GM04503 (cell line): ENCODE results near the gene MIS12.
A peak's percentile ranks its signal among the peaks of the same experiment; 100 is the strongest.

Experiments used
- DNase-seq: peaks from one replicate; pipeline ENCODE4 v3.0.0-alpha.2; 2012; ENCODE audit warnings: low read depth

MIS12 gene, protein sequence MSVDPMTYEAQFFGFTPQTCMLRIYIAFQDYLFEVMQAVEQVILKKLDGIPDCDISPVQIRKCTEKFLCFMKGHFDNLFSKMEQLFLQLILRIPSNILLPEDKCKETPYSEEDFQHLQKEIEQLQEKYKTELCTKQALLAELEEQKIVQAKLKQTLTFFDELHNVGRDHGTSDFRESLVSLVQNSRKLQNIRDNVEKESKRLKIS

DNA sequence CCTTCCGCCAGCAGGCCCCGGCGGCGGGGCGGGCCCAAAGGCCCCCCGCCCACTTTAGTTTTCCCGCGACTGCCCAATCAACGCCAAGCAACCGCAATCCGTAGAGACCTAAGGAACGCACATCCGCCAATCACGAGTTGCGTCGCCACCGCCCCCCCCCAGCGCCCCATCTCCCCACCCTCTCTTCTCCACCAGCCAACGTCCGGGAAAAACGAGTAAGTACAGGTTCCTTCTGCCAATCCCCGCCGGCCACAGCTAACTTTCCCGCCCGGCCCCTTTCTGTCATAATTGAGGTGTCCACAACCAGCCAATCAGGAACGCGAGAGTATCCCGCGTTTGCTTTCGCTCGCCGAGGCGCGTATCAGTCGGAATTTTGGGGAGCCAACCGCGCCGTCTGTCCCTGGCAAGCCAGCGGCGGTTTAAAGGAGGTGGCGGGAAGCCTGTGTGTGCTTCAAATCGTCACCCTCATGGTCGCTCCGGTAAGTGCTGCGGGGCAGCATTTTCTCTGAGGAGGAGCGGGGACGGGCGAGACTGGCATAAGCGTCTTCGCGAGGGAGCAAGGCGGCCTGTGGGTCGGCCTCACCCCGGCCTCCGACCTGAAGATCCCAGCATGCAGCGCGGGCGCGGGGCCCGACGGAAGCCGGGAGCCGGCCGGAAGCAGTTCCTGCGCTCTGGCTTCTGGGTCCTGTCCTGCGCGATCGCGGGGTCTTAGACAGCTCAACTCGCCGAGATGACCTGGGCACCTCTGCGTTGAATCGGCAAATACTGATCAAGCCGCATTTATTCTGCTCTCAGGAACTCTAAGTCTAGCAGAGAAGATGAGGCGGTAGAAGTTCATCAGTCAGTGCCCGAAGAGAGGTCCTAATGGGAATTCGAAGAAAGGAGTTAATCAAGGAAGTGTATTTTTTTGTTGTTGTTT lies at the start of gene MIS12:
TSS of gene MIS12 (plus strand) at position 361 of the 919 bp plus-strand sequence. CDS start 2,297 bp downstream, outside the sequence.
- DNase-seq = peak; percentile 95

DNA sequence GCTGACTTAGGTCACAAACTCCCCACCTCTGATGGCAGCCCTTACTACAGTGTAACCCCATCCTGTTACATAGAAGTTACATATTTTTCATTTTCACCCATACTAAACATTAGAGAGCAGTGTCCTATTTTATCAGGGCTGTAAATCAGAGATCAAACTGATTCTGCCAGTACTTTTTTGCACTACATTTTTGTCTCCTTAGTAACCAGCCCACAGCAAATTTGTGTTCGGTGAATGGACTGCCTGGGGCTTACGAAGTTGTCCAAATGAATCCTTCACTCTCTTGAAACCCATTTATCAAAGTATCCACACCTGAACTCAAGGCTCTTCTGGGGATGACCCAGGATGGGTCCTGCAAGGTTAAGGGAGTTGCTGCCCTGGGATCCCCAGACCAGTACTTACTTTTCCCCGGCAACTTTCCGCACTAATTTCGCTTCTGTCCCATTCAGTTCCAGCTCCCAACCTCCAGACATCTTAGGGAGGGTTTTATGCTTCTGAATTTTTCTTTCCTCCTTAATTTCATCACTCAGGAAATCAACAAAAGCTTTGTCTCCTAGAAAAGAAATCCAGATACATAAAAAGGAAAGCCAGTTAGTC lies 48.5 kb upstream of the MIS12 start:
- DNase-seq = no peak

DNA sequence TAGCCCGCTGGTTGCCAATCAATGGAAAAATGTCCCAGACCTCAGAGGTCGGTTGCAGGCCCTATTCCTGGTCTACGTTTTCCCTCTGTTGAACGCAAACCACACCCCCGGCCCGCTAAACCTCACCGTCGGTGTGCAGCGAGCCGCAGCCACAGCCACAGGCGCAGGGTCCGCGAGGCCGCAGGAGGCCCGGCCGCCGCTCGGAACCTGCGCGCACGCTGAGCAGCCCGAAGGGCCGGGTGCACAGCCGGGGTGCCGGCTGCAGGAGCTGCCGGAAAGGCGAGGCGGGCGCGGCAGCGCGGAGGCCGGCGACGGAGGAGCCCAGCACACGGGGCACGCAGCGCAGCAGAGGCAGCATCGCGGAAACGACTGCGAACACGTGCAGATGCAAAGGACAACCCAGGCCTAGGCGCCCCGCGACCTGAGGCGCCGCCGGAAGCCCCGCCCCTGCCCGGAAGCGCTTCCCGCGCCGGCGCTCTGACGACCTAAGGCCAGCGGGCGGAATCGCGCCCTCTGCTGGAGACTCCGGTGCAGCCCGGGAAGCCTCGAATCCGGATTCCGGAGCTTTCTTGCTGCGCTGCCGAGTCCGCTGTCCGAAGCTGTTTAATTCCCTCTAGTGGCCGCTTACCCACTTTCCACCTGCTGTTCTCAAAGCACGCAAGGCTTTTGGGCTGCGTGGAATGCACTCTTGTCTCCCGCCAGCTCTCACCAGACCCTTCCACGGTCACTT lies 47.5 kb upstream of the MIS12 start, which contains the start of gene C1QBP:
TSS of gene C1QBP (minus strand) at position 440 of the 730 bp plus-strand sequence. CDS start at position 358, 82 bp downstream.
- DNase-seq = peak; percentile 45

DNA sequence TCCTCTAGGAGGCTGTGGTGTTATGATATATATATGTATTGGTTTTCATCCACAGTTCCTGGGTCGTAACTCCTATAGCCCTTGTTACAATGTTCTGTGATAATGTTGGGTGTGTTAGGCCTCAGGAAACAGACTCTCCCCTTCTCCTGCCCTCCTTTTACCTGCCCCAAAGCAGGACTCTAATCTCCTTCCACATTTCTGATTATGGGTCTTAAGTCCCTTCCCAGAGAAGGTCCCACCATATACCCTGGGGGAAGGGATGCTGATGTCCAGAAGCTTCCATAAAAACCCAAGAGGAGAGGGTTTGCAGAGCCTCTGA lies 47.0 kb upstream of the MIS12 start:
- DNase-seq = no peak

DNA sequence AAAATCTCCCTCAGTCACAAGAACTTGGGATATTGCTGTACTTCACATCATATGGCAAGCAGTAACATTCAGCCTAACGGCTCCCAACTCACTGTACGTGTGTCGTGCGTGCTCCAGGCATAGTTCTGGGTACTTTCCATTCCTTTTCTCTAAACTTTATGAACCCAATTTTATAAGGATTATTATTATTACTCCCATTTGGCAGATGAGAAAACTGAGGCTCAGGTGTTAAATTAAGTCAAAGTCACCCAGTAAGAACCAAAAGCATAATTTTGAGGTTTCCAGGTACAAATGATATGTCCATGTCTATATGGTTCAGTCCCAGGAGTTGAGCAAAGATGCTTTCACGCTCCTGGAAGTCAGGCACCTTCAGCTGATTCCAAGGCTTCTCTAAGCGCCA lies 42.6 kb upstream of the MIS12 start:
- DNase-seq = no peak

DNA sequence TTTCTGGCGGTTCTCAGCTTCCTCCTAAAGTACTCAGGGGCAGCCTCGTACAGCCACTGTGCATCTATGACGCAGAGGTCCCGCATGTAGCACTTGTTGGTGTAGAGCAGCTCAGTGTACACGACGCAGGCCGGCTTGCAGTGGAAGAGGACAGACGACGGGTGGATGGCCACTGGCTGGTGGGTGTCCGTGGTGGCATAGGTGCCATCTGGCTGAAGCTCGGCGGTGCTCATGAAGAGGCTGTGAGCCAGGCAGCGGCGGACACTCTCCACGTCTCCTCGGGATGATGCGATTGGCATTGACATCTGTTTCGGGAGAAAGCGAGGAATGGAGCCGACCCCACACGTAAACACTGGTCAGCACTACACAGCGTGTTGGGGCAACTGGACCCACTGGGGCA lies 42.2 kb upstream of the MIS12 start:
- DNase-seq = no peak

DNA sequence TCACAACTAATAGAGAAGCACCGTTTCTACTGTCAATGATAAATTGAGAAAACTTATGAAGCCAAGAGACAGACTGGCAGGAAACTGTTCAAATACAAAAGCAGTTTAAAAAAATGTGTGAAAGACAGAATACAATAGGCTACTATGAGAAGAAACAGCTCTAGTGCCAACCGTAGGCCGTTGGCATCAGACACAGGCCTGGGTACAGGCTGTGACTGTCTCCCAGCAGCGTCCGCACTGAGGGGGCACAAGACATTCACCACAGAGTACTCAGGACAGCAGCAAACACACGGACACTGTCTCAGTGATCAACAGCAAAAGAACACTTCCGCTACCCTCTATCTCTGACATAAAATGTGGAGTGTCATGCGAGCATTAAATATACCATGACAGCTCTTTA lies 39.6 kb upstream of the MIS12 start:
- DNase-seq = no peak

DNA sequence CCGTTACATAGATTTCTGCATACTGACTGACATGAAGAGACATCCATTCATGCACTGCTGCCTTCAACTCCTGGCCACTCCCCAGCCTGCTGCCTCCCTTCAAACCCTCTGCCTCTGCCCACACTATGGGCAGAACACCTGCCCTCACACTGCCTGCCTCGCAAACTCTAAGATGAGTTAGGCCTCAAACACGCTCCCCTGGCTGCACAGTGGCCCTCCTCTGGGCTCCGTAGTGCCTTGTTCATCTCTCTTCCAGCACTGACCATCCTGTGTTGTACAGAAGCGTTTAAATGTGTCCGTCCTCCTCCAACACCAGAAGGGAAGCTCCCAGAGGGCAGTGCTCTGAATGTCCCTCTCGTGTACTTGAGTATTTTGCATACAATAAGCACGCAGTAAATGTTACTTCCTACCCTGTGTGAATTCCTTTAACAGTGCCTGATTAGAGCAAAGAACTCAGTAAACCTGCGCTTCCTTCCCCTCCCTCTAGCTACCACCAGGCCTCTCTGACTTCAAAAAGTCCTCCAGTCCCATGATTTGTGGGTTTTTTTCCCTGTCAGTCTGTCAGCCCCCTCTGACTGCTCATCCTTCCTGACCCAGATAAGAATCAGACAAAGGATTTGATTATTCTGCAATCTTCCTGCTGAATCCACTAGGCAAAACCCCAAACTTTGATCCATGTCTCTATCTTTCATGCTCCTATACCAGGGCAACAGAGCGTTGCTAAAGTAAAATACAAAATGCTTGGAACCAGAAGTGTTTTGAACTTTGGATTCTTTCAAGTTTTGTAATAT lies 21.5 kb upstream of the MIS12 start:
- no peak for DNase-seq

DNA sequence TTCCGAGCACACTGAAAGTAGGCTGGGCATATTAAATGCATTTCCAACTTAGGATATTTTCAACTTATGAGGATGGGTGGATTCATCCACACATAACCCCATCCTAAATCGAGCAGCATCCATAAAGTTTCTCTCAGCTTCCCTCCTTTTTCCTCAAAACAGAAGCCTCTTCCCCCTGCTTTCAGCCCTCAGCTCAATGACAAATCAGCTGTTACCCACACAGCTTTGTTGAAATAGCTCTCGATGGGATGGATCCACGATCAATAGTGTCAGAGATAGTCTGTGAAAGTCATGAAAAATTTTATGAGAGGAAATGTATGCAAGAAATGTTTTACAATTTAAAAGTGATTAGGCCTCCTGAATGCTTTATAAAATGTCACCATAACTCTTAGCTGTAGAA lies 20.1 kb upstream of the MIS12 start:
- no peak for DNase-seq

DNA sequence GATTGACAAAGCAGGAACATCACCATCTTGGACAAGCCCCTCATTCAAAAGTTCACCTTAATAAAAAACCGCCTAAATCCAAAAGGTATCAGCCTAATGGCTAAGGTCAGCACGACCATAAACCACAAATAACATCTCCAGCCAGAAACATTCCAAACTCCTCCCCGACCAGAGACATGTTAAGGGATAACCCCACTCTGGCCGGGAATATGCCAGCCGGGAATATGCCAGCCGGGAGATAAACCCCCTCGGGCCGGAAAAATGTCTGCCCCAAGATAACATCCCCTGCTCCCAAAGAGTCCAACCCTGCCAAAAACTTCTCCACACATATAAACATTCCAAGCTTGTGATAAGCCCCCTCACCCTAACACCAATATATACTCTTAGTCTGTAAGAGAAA lies 18.9 kb upstream of the MIS12 start:
- DNase-seq = no peak

DNA sequence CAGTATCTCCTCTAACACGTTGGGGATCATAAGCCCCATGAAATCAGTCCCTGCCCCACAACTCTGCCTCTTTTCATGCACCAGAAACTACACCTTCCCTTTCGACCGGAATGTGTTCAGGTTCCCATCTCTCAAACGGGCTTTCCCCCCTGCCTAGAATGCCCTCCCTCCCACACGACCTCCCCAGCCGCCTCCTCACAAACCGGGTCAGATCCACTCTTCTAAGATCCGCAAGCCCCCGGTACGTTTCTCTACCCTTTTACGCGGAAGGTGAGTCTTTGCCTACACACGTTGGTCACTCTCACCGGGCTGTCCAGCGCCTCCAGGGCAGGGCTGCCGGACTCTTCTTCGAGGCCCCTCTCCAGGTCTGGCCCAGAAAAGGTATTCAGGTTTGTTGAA lies 18.3 kb upstream of the MIS12 start:
- no peak for DNase-seq

DNA sequence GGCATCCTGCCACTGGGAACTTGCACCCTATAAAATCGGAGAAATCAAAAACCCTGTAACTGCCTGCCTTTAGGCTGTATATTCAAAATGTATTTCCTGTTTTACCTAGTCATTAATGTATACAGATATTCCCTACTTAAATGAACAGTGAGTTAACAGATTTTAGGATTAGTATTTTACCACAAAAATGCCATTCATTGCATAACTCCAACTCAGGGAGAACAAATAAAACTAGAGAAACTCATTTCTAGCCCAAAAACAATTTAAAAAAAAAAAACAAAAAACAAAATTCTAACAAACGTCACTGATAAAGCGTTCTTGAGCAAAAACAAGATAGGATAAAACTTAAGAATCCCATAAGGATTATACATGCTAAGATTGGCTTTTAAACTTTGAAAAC lies 13.9 kb upstream of the MIS12 start:
- DNase-seq = no peak

DNA sequence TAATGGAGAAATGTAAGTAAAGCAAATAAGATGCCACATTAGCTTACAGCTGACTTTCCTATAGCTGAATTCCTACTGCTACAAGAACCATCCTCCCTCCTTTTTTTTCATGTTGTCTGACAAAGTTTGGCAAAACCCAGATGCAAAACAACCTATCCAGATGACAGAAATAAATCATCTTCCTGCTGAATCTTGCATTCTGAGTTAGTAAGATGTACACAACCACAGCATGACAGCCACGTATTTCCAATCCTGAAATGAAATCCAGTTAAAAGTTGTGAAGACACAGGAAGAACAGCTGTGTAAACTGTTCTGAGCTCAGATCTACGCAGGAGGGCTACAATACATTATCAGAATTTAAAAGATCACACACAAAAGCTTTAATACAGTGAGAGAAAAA lies 12.5 kb upstream of the MIS12 start:
- no peak for DNase-seq

DNA sequence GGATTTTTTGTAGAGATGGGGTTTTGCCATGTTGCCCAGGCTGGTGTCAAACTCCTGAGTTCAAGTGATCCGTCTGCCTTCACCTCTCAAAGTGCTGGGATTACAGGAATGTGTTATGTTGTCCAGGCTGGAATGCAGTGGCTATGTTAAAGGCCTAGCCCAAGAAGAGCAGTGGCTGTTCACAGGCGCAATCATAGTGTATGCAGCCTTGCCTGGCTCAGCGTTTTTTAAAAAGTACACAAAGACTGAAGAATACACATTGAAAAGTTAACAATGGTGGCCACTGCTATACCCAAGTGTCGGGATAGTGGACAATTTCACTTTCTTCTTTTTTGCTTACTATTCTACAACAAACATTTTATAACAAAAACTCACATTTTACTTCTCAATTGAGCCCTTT lies 7.4 kb upstream of the MIS12 start:
- no peak for DNase-seq

DNA sequence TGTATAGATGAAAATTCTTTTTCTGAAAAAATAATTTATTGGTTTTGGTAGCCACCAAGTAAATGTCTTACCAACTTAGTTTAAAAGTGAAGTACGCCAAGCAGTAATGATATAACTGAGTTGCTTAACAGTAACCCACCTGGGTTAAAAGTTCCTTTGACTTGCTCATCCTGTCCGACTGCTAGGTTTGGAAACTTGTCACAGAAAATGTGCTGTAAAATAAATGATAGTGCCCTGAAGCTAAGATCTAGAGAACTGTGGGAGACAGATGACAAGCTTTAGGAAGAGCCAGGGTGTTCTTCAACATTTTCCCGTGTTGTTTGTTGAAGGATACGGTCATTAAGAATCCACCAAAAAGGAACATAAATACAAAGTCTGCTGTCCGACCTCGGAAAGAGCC lies 5.4 kb upstream of the MIS12 start:
- DNase-seq = no peak

DNA sequence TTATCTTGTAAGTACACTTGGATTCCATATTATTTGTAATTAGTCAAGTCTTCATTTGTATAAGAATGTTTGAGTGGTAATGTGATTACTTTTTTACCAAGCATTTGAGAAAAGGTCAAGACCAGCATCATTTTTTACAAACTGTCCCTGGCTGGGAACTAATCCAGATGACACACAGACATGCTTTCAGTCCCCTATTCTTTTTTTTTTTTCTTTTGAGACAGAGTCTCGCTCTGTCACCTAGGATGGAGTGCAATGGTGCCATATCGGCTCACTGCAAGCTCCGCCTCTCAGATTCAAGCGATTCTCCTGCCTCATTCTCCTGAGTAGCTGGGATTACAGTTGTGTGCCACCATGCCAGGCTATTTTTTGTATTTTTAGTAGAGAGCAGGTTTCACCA lies 4.9 kb upstream of the MIS12 start:
- no peak for DNase-seq

DNA sequence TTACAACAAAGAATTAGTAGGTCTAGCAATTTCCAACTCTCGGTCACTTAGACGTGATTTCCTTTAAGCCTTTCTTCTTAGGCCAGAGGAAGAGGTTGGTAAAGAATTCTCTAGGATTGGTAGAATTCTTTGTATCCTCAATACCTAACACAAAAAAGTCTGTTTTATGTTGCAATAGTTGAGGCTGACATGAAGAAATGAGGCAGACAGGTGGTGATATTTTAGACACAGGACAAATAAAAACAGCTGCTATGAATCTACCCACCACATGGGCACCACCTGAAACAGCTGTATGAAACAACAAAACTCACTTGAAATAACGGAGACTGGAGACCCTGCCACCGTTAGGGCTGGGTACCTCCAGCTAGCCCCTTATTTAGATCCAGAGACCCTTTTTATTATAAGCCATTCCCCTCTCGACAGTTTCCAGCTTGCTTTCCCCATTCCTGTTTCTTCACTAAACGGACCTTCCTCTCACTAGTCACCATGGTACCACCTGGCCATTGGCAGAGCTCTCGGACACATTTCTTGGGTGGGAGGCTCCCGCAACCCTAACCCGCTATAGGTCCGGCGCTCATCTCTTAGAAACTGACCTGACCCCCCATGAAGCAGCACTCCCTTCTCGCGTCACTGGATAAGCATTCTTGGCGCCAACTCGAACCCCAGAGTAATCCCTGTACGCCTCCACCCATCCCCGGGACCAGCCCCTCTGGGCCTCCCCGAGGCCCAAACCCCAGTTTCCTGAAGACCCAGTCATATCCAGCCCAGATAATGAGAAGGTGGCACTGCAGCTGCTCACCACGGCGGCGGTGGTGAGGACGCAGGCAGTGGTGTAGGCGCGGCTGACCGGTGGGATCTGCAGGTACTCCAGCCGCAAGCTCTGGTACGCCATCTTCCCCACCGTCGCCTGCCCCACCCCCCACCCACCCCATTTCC lies 828 bp upstream of the MIS12 start, which contains the start of gene DERL2:
TSS of gene DERL2 (minus strand) at position 909 of the 936 bp plus-strand sequence. CDS start at position 892, 17 bp downstream.
- DNase-seq = no peak

DNA sequence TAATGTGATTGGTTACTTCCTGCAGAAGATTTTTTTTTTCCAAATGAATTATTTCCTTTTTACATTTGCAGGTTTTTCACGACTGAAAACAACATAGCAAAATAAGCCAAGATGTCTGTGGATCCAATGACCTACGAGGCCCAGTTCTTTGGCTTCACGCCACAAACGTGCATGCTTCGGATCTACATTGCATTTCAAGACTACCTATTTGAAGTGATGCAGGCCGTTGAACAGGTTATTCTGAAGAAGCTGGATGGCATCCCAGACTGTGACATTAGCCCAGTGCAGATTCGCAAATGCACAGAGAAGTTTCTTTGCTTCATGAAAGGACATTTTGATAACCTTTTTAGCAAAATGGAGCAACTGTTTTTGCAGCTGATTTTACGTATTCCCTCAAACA lies 2.4 kb downstream of the MIS12 start:
- DNase-seq = no peak

DNA sequence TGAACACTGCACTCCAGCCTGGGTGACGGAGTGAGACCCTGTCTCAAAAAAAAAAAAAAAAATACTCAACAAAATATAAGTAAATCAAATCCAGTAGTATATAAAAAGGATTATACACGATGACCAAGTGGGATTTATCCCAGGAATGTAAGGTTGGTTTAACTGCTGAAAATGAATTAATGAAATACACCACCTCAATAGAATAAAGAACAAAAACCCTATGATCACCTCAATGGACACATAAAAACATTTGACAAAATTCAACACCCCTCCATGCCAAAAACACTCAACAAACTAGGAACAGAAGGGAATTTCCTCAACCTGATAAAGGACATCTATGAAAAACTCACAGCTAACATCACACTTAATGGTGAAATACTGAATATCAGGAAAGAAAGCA lies 6.6 kb downstream of the MIS12 start:
- no peak for DNase-seq

DNA sequence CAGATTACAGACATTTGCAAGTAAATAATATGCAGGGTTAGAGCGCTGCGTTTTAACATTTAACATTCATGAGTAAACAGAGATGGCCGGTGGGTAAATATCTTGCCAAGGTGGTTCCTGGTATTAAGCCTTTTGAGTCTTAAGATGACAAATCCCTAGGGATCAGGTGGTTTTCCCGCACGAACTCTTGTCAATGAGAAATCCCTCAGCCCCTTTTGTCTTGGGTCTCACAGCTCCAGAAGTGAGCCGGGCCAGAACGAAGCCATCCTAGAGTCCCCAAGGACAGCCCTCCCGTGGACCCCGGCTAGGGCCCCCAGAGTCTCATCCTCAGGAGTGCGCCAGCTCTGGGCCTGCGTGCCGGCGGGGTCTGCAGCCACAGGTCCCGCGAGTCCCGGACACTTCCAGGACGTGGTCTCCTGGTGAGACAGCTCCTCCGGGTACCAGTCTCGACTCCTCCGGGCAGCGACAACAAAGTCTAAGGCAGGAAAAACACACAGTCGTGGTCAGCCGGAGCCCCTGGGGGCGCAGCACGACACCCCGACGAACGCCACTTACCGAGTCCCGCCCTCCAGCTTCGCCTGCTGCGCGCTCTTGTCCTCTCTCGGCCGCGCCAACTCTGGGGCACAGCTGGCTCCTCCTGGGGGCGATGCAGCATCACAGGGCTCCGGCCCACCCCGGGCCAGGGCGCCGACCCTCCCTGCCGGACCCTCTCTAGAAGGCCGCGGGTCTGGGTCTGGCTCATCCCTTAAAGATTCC lies 13.3 kb downstream of the MIS12 start:
- DNase-seq = no peak
